Suprapubic skin (tissue), 4 donors: ENCODE measurements around the gene PROZ.

ENCODE experiments used
- CTCF ChIP-seq, 2 donors: fragments of 200-600 bp in 1 of 2; fragments of 450-650 bp in 1 of 2; sonication (generic) in 1 of 2; IDR thresholded peaks; one replicate each; pipeline ENCODE4 v1.5.1; 2016 to 2019; ENCODE audit warnings: antibody characterized with exemption in 2 of 2, mild to moderate bottlenecking in 1 of 2, moderate library complexity in 1 of 2
- EP300 ChIP-seq: sonication (generic); formaldehyde crosslinking; IDR thresholded peaks from one replicate; pipeline ENCODE4 v1.6.1; 2017; ENCODE audit warnings: antibody characterized with exemption
- POLR2A ChIP-seq, 2 donors: fragments of 450-650 bp; IDR thresholded peaks; one replicate each; pipeline ENCODE4 v1.6.1; 2017; ENCODE audit warnings: antibody characterized with exemption in 2 of 2, mild to moderate bottlenecking in 2 of 2, moderate library complexity in 2 of 2
- POLR2AphosphoS5 ChIP-seq, 3 donors: sonication (generic); formaldehyde crosslinking; IDR thresholded peaks; one replicate each; pipeline ENCODE4 v1.6.1; 2017; ENCODE audit warnings: antibody characterized with exemption in 3 of 3

DNA sequence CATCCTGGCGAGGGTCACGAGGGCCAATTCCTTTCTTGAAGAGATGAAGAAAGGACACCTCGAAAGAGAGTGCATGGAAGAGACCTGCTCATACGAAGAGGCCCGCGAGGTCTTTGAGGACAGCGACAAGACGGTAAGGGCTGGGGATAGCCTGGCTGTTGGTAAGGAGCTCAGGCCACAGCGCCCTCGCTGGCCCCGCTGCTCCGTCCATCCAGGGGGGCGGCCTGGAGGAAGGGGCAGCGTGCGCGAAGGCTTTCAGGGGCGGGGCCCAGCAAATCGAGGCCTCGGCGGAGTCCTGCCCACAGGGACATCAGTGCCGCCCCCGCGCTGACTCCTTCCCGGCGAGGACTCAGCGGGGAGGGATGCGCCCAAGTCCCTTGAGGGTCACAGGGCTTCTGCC is 29.0 kb upstream of the PROZ start:
- no peak for TF ChIP-seq POLR2A (IDR thresholded peaks at IDR 0.05)
- no peak for TF ChIP-seq CTCF (IDR thresholded peaks at IDR 0.05)
- no peak for TF ChIP-seq POLR2AphosphoS5 (IDR thresholded peaks at IDR 0.05)
- TF ChIP-seq EP300, result no peak
